ENCODE results near the gene SUSD2.

DNA sequence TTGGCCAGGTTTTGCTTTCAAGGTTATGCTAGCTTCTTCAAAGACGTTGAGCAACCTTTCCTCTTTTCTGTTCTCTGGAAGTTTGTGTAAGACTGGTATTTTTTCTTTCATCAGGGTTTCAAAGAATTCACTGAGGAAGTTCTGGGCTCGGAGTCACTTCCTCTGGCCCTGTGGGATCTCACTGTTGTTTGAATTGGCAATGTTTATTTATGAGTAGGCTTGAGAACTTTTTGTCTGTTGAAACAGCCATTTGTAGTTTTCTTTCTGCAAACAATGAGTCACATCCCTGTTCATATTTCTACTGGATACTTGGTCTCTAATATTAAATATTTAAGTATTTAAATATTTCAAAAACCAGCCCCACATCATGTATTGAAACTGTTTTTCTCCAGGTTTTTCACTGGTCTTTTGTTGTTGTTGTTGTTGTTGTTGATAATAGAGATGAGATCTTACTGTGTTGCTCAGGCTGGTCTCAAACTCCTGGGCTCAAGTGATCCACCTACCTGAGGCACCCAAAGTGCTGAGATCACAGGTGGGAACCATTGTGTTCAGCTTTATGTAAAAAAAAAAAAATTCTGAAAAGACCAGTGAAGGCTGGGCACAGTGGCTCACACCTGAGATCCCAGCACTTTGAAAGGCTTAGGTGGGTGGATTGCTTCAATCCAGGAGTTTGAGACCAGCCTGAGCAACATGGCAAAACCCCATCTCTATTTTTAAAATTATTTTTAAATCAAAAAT, 26.9 kb downstream of the SUSD2 start:
- TF ChIP-seq EZH2 (IDR thresholded peaks at IDR 0.05; ENCODE audit: low read length, missing control alignments) = no peak
- TF ChIP-seq, protein P1, sequence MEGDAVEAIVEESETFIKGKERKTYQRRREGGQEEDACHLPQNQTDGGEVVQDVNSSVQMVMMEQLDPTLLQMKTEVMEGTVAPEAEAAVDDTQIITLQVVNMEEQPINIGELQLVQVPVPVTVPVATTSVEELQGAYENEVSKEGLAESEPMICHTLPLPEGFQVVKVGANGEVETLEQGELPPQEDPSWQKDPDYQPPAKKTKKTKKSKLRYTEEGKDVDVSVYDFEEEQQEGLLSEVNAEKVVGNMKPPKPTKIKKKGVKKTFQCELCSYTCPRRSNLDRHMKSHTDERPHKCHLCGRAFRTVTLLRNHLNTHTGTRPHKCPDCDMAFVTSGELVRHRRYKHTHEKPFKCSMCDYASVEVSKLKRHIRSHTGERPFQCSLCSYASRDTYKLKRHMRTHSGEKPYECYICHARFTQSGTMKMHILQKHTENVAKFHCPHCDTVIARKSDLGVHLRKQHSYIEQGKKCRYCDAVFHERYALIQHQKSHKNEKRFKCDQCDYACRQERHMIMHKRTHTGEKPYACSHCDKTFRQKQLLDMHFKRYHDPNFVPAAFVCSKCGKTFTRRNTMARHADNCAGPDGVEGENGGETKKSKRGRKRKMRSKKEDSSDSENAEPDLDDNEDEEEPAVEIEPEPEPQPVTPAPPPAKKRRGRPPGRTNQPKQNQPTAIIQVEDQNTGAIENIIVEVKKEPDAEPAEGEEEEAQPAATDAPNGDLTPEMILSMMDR (conservative IDR thresholded peaks at IDR 0.05 in 1 of 2, IDR thresholded peaks at IDR 0.05 in 1 of 2; ENCODE audit: low read depth in 1 of 2, low read length in 2 of 2) = no peak
